Measurements from ENCODE around the gene KLHL30.

DNA sequence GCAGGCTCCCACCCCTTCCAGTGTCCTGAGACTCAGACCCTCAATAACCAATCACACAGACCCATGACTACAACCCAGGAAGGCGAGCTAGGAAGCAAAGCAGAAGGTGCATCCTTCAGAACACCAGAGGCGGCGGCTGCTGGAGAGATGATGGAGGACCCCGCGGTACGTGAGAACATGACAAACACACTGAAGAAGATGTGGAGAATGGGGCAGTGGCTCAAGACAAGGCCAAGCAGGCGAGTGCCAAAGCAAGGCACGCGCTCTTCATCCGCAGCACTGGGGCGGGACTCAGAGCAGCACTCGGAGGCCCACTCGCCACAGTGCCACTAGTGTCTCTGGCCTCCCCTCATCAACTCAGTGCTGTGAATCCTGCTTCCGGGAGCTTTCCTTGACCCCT is 34.0 kb downstream of the KLHL30 start:
- TF ChIP-seq POLR2A (IDR thresholded peaks at IDR 0.05) (no peak), CTCF (IDR thresholded peaks at IDR 0.05) (no peak)

Measured in adrenal gland (tissue), 5 donors.